ENCODE measurements around the gene PTPRG.

The PTPRG gene

DNA sequence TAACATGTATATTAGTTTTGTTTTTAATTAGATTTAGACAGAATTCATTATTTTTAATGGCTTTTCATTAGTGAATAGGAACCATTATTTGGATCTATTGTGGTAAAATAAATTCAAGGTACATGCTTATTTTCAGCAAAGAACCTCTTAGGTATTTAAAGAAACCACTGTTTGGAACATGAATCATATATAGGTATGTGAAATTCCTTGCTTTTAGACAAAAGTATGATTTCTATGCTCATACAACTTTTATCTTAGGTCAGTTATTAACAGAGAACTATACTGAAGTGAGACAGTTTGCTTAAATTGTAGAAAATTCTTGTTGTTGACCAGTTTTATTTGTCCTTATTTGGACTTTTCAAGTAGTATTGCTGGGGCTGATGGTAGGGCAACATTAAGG, 422.1 kb downstream of the PTPRG start:
- Histone ChIP-seq H3K27ac (no peak overlapping the region), H3K4me3 (no peak overlapping the region)
- TF ChIP-seq, protein P1, sequence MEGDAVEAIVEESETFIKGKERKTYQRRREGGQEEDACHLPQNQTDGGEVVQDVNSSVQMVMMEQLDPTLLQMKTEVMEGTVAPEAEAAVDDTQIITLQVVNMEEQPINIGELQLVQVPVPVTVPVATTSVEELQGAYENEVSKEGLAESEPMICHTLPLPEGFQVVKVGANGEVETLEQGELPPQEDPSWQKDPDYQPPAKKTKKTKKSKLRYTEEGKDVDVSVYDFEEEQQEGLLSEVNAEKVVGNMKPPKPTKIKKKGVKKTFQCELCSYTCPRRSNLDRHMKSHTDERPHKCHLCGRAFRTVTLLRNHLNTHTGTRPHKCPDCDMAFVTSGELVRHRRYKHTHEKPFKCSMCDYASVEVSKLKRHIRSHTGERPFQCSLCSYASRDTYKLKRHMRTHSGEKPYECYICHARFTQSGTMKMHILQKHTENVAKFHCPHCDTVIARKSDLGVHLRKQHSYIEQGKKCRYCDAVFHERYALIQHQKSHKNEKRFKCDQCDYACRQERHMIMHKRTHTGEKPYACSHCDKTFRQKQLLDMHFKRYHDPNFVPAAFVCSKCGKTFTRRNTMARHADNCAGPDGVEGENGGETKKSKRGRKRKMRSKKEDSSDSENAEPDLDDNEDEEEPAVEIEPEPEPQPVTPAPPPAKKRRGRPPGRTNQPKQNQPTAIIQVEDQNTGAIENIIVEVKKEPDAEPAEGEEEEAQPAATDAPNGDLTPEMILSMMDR (IDR thresholded peaks at IDR 0.05) = no peak
- no peak for DNase-seq (ENCODE audit: low spot score)

DNA sequence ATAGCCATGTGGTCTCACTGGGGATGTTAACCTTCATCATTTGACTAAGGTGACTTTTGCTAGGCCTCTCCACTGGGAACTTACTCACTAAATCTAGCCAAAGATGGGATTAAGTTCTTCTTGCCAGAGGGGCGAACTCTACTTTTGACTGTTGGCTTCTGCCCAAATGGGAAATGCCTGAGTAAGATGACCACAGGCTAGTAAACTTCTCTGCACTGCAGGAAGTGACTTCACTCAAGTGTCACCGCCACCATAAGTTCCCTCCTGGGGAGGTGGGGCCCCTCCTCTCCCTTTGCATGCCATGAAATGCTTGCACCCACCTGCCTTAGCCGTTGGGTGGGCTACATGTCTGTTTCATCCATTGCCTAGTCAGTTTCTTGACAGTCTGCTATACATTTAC, 423.6 kb downstream of the PTPRG start:
- no peak overlapping the region for H3K27ac ChIP-seq
- DNase-seq (ENCODE audit: low spot score) = no peak
- TF ChIP-seq, protein P1 (IDR thresholded peaks at IDR 0.05) = no peak
- no peak overlapping the region for H3K4me3 ChIP-seq

DNA sequence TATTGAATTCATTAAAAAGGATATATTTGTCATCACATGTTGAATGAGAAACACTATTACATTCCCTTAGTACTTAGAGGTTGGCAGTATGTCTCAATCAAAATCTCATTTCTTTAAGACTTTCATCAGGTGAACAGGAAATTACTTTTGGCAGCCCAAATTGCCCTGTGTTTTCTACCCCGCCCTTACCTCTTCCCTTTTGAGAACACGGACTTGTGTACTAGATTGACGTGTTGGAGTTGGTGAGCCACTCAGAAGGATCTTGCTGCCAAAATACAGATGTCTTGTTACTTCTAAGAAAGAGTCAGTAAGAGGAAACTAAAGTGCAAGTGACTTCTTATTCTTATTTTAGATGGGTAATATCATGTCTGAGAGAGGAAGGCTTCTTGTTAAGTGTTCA, 425.1 kb downstream of the PTPRG start:
- TF ChIP-seq, protein P1 (IDR thresholded peaks at IDR 0.05) = no peak
- DNase-seq (ENCODE audit: low spot score) = no peak
- H3K27ac ChIP-seq = no peak overlapping the region

DNA sequence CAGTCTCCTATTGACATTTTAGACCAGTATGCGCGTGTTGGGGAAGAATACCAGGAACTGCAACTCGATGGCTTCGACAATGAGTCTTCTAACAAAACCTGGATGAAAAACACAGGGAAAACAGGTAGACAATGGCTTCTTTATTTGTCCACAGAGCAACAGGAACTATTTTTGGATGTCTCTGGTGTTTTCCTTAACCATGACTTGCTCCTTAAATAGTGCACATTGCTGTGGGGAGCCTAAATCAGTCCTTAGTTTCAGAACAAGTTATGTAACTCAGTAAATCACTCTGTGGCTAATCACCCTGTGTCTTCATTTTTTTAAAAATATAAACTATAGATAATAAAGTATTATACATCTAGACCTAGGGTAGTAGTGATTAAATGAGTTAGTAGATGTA, 428.3 kb downstream of the PTPRG start:
- DNase-seq (ENCODE audit: low spot score) = no peak
- TF ChIP-seq, protein P1 (IDR thresholded peaks at IDR 0.05) = no peak
- H3K4me3 ChIP-seq = no peak overlapping the region

More for the DNA sequence above, 425.1 kb downstream of the PTPRG start:
- H3K4me3 ChIP-seq = no peak overlapping the region

DNA sequence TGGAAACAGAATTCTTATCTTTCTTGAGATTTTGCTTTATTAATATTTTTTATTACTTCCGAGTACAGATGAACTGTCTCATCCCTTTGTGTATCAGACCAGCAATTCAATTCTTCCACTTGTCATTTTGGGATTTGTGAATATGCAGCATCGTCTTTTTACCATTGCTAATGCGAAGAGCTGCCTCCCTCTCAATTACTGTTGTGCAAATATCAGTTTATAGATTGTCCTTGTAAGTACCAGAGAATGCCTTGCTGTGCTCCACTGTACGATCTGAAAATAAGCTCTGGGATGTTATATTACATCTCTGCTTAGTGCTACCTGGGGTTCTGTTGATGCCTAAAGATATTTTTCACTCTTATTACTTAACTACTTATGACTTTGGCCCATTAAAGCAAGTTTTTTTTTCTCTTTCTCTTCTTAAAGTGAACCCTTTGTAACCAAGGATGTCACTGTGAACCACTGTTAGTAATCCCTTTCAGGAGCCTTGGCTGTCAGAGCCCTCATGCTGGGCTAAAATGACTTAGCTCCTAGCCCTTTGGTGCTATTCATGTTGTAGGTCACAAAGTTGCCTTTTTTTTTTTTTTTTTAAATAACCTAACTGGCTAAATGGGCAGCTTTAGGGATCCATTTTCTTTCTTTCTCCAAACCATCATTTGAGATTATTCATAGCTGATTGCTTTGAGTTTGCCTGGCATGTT, 429.1 kb downstream of the PTPRG start:
- TF ChIP-seq, protein P1 (IDR thresholded peaks at IDR 0.05) = no peak
- no peak for DNase-seq (ENCODE audit: low spot score)

More for the DNA sequence above, 428.3 kb downstream of the PTPRG start:
- no peak overlapping the region for H3K27ac ChIP-seq

DNA sequence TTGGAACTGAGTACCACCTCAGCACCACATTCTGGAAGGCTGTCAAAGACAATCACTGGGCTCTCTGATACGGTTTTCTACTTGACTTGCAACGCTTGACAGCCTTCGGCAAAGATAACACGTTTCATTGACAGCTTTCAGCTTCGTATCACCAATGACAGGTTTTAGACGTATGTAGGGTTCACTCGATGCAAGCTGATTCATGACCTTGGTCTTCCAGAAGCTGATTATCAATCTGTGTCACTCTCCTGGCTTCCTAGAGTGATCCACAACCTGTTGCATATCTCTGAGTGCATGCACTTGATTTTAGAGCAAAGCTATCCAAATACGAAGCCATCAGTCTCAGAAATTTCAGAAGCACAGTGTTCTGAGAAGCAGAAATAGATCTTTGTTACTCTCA, 430.3 kb downstream of the PTPRG start:
- H3K27ac ChIP-seq = no peak overlapping the region
- TF ChIP-seq, protein P1 (IDR thresholded peaks at IDR 0.05) = no peak
- no peak overlapping the region for H3K4me3 ChIP-seq
- DNase-seq (ENCODE audit: low spot score) = no peak

More for the DNA sequence above, 429.1 kb downstream of the PTPRG start:
- Histone ChIP-seq H3K4me3 (no peak overlapping the region), H3K27ac (no peak overlapping the region)

DNA sequence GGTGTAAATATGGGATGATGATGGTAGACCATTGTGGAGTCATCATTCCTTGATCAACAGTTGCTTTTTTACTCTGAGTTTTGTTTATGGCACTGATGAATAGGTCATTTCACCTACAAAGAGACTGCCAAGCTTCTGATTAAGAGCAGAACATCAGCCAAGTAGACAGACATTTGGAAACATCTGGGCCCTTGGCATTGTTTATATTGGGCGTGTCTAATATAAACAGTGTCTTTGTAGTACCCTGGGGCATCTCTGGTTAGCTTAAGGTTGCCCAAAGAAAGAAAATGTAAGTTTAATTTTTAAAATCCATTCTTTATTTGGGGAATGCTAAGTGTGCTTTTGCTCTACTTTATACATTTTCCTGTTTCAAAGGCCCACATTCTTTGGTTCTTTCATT, 435.0 kb downstream of the PTPRG start:
- Histone ChIP-seq H3K4me3 (no peak overlapping the region), H3K27ac (no peak overlapping the region)
- TF ChIP-seq, protein P1 (IDR thresholded peaks at IDR 0.05) = no peak
- no peak for DNase-seq (ENCODE audit: low spot score)

Data from coronary artery (tissue), 2 donors.